ENCODE measurements around the gene NHLRC2. TPM values are rescaled to one million over a fixed set of nuclear protein-coding genes. Genes with fewer than 3 reads are reported as not detected.

Gene NHLRC2
- total and polyA plus RNA-seq, 7 donors, result 2.4 to 67.8 (median 31.0) TPM

DNA sequence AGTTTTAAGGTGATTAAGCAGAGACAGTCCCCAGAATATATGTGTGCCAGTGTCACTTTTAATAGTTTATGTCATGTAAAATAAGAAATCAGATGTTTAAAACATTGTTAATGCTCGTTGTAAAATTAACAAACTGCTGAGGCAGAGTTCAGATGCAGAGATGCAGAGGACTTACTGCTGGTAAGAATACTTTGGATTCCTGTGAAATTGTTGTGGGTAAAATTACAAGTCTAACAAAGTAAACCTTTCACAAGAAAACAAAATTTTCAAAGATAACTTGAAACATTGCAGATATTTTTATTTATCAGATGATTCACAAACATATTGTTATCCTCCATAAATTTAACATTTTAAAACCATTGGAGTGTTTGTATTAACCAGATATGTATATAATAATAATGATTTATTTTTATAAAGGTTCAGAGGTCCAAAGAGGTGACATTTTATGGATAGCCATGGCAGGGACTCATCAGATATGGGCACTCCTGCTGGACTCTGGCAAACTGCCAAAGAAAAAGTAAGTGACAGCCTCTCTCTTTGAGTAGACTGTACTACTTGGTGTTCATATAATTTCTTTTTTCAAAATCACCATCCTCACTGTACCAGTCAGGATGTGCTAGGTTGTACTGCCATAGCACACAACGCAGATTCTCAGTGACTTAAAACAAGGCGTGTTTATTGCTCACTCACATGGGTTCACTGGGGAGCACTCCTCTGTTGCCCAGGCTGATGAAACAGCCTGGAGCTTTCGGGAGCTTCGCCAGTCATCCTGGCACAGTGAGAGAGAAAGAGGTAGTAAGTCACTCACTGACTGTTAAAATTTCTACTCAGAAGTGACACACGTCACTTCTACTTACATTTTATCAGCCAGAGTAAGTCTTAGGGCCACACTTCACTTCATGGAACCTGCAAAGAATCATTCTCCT lies 43.5 kb downstream of the NHLRC2 start:
- Histone ChIP-seq H3K4me3 (no peak overlapping the region), H3K4me1 (peaks cover 0 to 9% (median 2%) of the 10 kb centered on the region in 4 donors), H3K36me3 (peaks cover 0 to 32% (median 10%) of the 10 kb centered on the region in 4 donors), H3K27ac (no peak overlapping the region), H3K27me3 (no peaks in the 10 kb centered on the region), H3K9me3 (no peaks in the 10 kb centered on the region)
- TF ChIP-seq POLR2A (IDR thresholded peaks at IDR 0.05) (no peak), POLR2AphosphoS5 (IDR thresholded peaks at IDR 0.05) (no peak), EP300 (IDR thresholded peaks at IDR 0.05) (no peak)
- TF ChIP-seq, protein P1, sequence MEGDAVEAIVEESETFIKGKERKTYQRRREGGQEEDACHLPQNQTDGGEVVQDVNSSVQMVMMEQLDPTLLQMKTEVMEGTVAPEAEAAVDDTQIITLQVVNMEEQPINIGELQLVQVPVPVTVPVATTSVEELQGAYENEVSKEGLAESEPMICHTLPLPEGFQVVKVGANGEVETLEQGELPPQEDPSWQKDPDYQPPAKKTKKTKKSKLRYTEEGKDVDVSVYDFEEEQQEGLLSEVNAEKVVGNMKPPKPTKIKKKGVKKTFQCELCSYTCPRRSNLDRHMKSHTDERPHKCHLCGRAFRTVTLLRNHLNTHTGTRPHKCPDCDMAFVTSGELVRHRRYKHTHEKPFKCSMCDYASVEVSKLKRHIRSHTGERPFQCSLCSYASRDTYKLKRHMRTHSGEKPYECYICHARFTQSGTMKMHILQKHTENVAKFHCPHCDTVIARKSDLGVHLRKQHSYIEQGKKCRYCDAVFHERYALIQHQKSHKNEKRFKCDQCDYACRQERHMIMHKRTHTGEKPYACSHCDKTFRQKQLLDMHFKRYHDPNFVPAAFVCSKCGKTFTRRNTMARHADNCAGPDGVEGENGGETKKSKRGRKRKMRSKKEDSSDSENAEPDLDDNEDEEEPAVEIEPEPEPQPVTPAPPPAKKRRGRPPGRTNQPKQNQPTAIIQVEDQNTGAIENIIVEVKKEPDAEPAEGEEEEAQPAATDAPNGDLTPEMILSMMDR (IDR thresholded peaks at IDR 0.05), result no peak
- 88 to 90% methylated on average over 6 of the region's 6 CpGs for WGBS, 2 donors
- intact Hi-C loops (cut with DNase I), result no loop called here
- DNase-seq, result no peak

GRCh38 chr10:113899952-113900598 lies 45.6 kb downstream of the NHLRC2 start:
- no peak for DNase-seq
- Histone ChIP-seq H3K27ac (no peak overlapping the region), H3K36me3 (peaks cover 0 to 54% (median 12%) of the 10 kb centered on the region in 4 donors), H3K27me3 (no peaks in the 10 kb centered on the region), H3K4me3 (no peak overlapping the region), H3K9me3 (no peaks in the 10 kb centered on the region), H3K4me1 (no peaks in the 10 kb centered on the region)
- intact Hi-C loops (cut with DNase I), result no loop called here
- TF ChIP-seq POLR2A (IDR thresholded peaks at IDR 0.05), result no peak
- no peak for TF ChIP-seq POLR2AphosphoS5 (IDR thresholded peaks at IDR 0.05)
- TF ChIP-seq, protein P1 (IDR thresholded peaks at IDR 0.05), result no peak
- TF ChIP-seq EP300 (IDR thresholded peaks at IDR 0.05), result no peak
- WGBS, 2 donors, result 93 to 96% methylated on average over 2 of the region's 2 CpGs

- no peaks in the 10 kb centered on the region for H3K4me1 ChIP-seq
- H3K9me3 ChIP-seq, result no peaks in the 10 kb centered on the region
- no peak for TF ChIP-seq POLR2A (IDR thresholded peaks at IDR 0.05)
- no peak for TF ChIP-seq EP300 (IDR thresholded peaks at IDR 0.05)
- no peak for TF ChIP-seq POLR2AphosphoS5 (IDR thresholded peaks at IDR 0.05)
- TF ChIP-seq, protein P1 (IDR thresholded peaks at IDR 0.05), result no peak
- H3K36me3 ChIP-seq, result peaks cover 0 to 90% (median 20%) of the 10 kb centered on the region in 4 donors
- DNase-seq, result no peak
- H3K27me3 ChIP-seq, result no peaks in the 10 kb centered on the region
- H3K27ac ChIP-seq, result no peak overlapping the region
- intact Hi-C loops (cut with DNase I), result no loop called here
- WGBS, 2 donors, result 96 to 97% methylated on average over 1 of the region's 1 CpG
- H3K4me3 ChIP-seq, result no peak overlapping the region
Observed at GRCh38 chr10:113905756-113906155, 51.3 kb downstream of the NHLRC2 start.

DNA sequence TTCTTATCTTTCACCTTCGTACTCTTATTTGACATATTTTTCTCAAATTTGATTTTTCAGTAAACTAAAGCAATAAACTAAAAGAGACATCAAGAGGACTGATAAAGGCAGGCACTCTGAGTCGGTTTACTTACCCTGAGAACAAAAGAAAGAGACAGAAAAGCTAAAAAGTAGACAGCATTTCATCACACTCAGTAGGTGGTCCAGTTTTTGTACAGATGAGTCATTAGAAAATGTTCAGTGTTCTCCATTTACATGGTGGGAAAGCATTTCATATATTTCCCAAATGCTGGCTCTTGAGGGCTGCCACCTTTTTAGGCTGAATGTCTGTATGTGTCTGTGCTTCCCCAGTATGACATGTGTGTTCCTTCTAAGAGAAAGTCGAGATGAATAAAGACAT lies 52.7 kb downstream of the NHLRC2 start:
- Histone ChIP-seq H3K4me1 (no peaks in the 10 kb centered on the region), H3K27me3 (no peaks in the 10 kb centered on the region), H3K4me3 (no peak overlapping the region), H3K27ac (no peak overlapping the region), H3K36me3 (peaks cover 0 to 89% (median 18%) of the 10 kb centered on the region in 4 donors), H3K9me3 (no peaks in the 10 kb centered on the region)
- DNase-seq, result no peak
- TF ChIP-seq, protein P1 (IDR thresholded peaks at IDR 0.05), result no peak
- TF ChIP-seq POLR2A (IDR thresholded peaks at IDR 0.05) (no peak), EP300 (IDR thresholded peaks at IDR 0.05) (no peak), POLR2AphosphoS5 (IDR thresholded peaks at IDR 0.05) (no peak)
- intact Hi-C loops (cut with DNase I), result no loop called here
- WGBS, 2 donors, result 75 to 78% methylated on average over 3 of the region's 3 CpGs

Measured in sigmoid colon (tissue), 7 donors.